Measurements from ENCODE around the gene OBP2B.
A peak's percentile ranks its signal among the peaks of the same experiment; 100 is the strongest.

Gene OBP2B

GRCh38 chr9:133164191-133164590 lies 44.9 kb downstream of the OBP2B start:
- no peaks in the 10 kb centered on the region for H3K27me3 ChIP-seq (ENCODE audit: insufficient read depth, low read depth, severe bottlenecking)
- no peaks in the 10 kb centered on the region for H3K9me3 ChIP-seq (ENCODE audit: severe bottlenecking)
- no peak overlapping the region for H3K27ac ChIP-seq
- TF ChIP-seq CTCF (IDR thresholded peaks at IDR 0.05; ENCODE audit: low read depth, low read length), result no peak
- no peaks in the 10 kb centered on the region for H3K36me3 ChIP-seq
- DNase-seq, result no peak
- no peak overlapping the region for H3K4me3 ChIP-seq (ENCODE audit: low read depth, low read length)

GRCh38 chr9:133163504-133164172 lies 45.4 kb downstream of the OBP2B start, which contains the start of gene GBGT1:
Gene GBGT1, minus strand, starts transcription at chr9:133163914. Its CDS starts 1,502 bp downstream, at chr9:133162412.
- Histone ChIP-seq H3K27ac (no peak within 1 kb of the TSS), H3K4me3 (ENCODE audit: low read depth, low read length) (peak within 1 kb of the TSS; percentile 10), H3K27me3 (ENCODE audit: insufficient read depth, low read depth, severe bottlenecking) (no peaks in the 10 kb centered on the region), H3K9me3 (ENCODE audit: severe bottlenecking) (no peaks in the 10 kb centered on the region), H3K36me3 (no peaks in the 10 kb centered on the region)
- TF ChIP-seq CTCF (IDR thresholded peaks at IDR 0.05; ENCODE audit: low read depth, low read length), result no peak
- no peak for DNase-seq

- Histone ChIP-seq H3K4me3 (ENCODE audit: low read depth, low read length) (no peak overlapping the region), H3K27ac (no peak overlapping the region), H3K27me3 (ENCODE audit: insufficient read depth, low read depth, severe bottlenecking) (no peaks in the 10 kb centered on the region), H3K9me3 (ENCODE audit: severe bottlenecking) (no peaks in the 10 kb centered on the region), H3K36me3 (no peaks in the 10 kb centered on the region)
- TF ChIP-seq CTCF (IDR thresholded peaks at IDR 0.05; ENCODE audit: low read depth, low read length), result no peak
- DNase-seq, result no peak
Observed at GRCh38 chr9:133162861-133163503, 46.1 kb downstream of the OBP2B start.

GRCh38 chr9:133161547-133161950 lies 47.5 kb downstream of the OBP2B start:
- DNase-seq, result no peak

GRCh38 chr9:133160742-133161546 lies 48.1 kb downstream of the OBP2B start:
- Histone ChIP-seq H3K27me3 (ENCODE audit: insufficient read depth, low read depth, severe bottlenecking) (no peaks in the 10 kb centered on the region), H3K9me3 (ENCODE audit: severe bottlenecking) (no peaks in the 10 kb centered on the region), H3K27ac (no peak overlapping the region), H3K36me3 (no peaks in the 10 kb centered on the region), H3K4me3 (ENCODE audit: low read depth, low read length) (no peak overlapping the region)
- TF ChIP-seq CTCF (IDR thresholded peaks at IDR 0.05; ENCODE audit: low read depth, low read length), result peak; percentile 85
- peak; percentile 54 for DNase-seq

More at GRCh38 chr9:133161547-133161950, 47.5 kb downstream of the OBP2B start:
- H3K4me3 ChIP-seq (ENCODE audit: low read depth, low read length), result no peak overlapping the region
- H3K36me3 ChIP-seq, result no peaks in the 10 kb centered on the region
- H3K9me3 ChIP-seq (ENCODE audit: severe bottlenecking), result no peaks in the 10 kb centered on the region
- H3K27ac ChIP-seq, result no peak overlapping the region
- no peaks in the 10 kb centered on the region for H3K27me3 ChIP-seq (ENCODE audit: insufficient read depth, low read depth, severe bottlenecking)
- TF ChIP-seq CTCF (IDR thresholded peaks at IDR 0.05; ENCODE audit: low read depth, low read length), result no peak
